HCT116 (cell line): Measurements from ENCODE around the gene SLC25A39.

Experiments
- CTCF ChIP-seq, 3 experiments: fragments of 200-600 bp in 1 of 3; sonication (generic) in 1 of 3; IDR thresholded peaks in 2 of 3; conservative IDR thresholded peaks in 1 of 3; 2 replicates each; pipeline ENCODE4 v1.5.1; 2012 to 2017; ENCODE audit warnings: low read depth in 2 of 3, low read length in 2 of 3, antibody characterized with exemption in 1 of 3, borderline replicate concordance in 1 of 3, control low read depth in 1 of 3, mild to moderate bottlenecking in 1 of 3, mixed read lengths in 1 of 3, mixed run types in 1 of 3, moderate library complexity in 1 of 3; ENCODE audit not compliant: insufficient read depth in 1 of 3
- EZH2 ChIP-seq: fragments of 200-600 bp; sonication (generic); IDR thresholded peaks from 2 replicates; pipeline ENCODE4 v1.6.1; 2017; ENCODE audit warnings: antibody characterized with exemption, mixed run types
- JUND ChIP-seq: IDR thresholded peaks from 2 replicates; pipeline ENCODE4 v1.6.1; 2012
- POLR2A ChIP-seq: IDR thresholded peaks from 2 replicates; pipeline ENCODE4 v1.7.0; 2011; ENCODE audit warnings: borderline replicate concordance; ENCODE audit not compliant: insufficient read depth, insufficient read length; ENCODE audit errors: extremely low read depth
- ZFX ChIP-seq: fragments of 450-650 bp; IDR thresholded peaks from 2 replicates; pipeline ENCODE4 v1.6.1; 2017

- TF ChIP-seq CTCF (IDR thresholded peaks at IDR 0.05 in 2 of 3, conservative IDR thresholded peaks at IDR 0.05 in 1 of 3; ENCODE audit: borderline replicate concordance in 1 of 3, insufficient read depth in 1 of 3, low read depth in 2 of 3, low read length in 2 of 3), result no peak
- TF ChIP-seq EZH2, result no peak
- TF ChIP-seq ZFX, result no peak
- TF ChIP-seq POLR2A, result no peak
- TF ChIP-seq JUND, result no peak
These were observed 492 bp downstream of the SLC25A39 start for GRCh38 chr17:44324092-44324570.
